GM18505 (cell line): ENCODE measurements around the gene PDAP1.
"Not testable (repeated sequence)": the region's sequence is repeated elsewhere in the genome, so short reads cannot be mapped to it uniquely, and the experiment has no call there.

Source experiments
- ATAC-seq: cut with Tn5 transposase; IDR thresholded peaks from one replicate; pipeline ENCODE4 v1.9.1; 2021; ENCODE audit not compliant: unreplicated experiment
- POLR2A ChIP-seq: IDR thresholded peaks from 4 replicates; pipeline ENCODE4 v1.6.1; 2011; ENCODE audit warnings: borderline replicate concordance; ENCODE audit not compliant: insufficient read depth, insufficient read length; ENCODE audit errors: extremely low read depth

Gene PDAP1

GRCh38 chr7:99383791-99384370 lies 24.5 kb downstream of the PDAP1 start:
- no peak for ATAC-seq
- TF ChIP-seq POLR2A, result peak; percentile 48

DNA sequence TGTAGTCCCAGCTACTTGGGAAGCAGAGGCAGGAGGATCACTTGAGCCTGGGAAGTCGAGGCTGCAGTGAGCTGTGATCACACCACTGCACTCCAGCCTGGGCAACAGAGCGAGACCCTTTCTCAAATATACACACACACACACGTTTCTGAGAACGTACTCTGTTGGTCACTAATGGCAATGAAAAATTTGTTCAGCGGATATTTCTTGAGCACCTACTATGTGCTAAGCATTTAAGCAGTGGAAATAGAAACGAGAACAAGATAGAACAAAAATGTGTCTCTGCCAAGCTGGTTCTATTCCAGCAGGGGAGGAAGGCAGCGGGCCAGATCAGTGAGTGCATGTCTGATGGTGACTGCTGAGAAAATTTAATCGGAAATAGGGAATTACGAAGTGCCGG lies 25.2 kb downstream of the PDAP1 start:
- TF ChIP-seq POLR2A, result no peak
- ATAC-seq, result no peak

DNA sequence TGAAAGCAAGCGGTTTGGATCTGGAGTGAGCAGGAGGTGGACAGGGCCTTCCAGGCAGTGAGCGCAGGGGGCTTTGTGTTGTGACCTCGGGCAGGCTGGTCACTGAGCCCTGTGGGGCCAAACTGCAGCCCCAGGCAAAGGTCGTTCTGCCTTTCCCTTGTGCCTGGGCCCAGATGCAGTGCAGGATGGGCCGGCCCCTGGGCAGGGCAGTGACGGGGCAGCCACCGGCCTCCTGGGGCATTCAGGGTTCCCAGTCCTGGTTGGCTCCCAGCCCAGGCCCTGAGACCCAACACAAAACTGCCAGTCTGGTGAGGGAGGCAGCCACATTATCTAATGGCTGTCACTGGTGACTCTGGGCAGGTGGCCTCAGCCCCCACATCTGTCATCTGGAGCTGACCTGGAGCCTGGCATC lies 26.7 kb downstream of the PDAP1 start:
- TF ChIP-seq POLR2A, result no peak
- no peak for ATAC-seq

DNA sequence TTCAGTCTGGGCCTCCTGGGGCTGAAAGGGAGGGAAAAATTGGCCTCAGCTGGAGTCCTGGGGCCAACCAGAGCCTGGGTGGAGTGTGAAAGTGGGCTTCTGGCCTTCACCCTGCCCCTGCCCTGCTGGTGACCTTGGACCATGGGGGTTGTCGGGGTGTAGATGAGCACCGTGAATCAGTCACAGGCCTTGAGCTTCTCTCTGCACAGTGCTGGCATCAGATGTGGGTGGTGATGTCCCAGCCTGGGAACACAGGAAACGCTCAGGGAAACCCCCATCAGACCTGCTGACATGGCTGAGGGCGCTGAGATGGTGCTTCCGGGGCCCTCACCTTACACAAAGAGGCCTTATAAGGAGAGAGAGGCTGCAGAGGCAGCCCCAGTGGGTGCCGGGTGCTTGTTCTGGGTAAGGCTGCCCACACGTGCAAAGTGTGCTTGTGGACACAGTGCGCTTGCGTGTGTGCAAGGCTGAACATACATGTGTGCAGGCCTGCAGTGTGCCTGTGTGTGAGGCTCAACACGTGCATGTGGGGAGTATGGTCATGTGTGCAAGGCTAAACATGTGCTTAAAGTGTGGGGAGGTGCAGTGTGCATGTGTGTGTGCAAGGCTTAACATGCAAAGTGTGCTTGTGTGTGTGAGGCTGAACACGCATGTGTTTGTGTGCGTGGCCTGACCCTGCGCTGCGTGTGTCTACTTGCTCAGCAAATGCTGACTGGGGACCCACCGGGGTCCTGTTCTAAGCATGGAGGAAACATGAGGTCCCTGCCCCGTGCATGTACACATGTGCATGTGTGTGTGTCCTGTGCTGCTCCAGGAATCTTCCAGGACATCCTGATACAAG lies 27.4 kb downstream of the PDAP1 start:
- ATAC-seq, result peak; percentile 70
- peak; percentile 63 for TF ChIP-seq POLR2A

DNA sequence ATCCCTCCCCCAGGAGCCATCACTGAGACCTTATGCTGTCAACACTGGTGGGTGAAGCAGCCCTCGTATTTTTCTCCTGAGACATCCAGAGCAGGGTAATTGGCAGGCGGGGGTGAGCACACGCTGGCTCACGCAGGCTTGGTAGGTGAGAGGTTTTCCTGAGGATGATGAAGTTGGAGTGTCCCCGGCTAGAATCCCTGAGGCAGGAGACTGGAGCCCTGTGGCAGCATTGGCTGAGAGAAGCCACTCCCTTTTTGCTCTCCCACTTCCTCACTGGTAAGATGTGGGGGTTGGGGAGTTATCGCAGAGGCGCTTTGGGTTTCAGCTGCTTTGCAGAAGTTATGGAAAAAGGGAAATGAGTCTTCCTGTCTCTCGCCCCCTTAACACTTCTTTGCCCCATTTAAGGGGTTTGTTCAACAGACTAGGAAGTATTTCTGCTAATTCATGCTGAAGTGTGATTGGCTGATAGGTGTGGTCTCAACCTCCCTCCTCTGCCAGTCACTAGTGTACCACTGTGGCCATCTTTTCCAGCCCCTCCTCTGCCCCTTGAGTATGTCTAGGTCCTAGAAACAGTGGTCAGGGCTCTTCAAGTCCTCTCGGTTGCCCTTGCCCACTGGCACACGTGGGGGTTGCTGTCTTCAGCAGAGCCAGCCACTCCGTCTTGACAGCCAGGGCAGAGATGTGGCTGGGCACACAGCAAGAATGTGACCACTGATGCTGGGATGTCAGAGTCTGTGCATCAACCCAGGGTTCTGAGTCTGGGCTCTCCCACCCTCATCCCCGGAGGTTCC lies 28.2 kb downstream of the PDAP1 start:
- peak; percentile 36 for ATAC-seq
- TF ChIP-seq POLR2A, result peak; percentile 71

- ATAC-seq, result not testable (repeated sequence)
These were observed 28.7 kb downstream of the PDAP1 start for GRCh38 chr7:99379693-99380031.

GRCh38 chr7:99379043-99379577 lies 29.3 kb downstream of the PDAP1 start:
- ATAC-seq, result no peak
- peak; percentile 61 for TF ChIP-seq POLR2A

- peak; percentile 40 for ATAC-seq
- TF ChIP-seq POLR2A, result peak; percentile 62
These were observed 33.2 kb downstream of the PDAP1 start for GRCh38 chr7:99375070-99375807.

DNA sequence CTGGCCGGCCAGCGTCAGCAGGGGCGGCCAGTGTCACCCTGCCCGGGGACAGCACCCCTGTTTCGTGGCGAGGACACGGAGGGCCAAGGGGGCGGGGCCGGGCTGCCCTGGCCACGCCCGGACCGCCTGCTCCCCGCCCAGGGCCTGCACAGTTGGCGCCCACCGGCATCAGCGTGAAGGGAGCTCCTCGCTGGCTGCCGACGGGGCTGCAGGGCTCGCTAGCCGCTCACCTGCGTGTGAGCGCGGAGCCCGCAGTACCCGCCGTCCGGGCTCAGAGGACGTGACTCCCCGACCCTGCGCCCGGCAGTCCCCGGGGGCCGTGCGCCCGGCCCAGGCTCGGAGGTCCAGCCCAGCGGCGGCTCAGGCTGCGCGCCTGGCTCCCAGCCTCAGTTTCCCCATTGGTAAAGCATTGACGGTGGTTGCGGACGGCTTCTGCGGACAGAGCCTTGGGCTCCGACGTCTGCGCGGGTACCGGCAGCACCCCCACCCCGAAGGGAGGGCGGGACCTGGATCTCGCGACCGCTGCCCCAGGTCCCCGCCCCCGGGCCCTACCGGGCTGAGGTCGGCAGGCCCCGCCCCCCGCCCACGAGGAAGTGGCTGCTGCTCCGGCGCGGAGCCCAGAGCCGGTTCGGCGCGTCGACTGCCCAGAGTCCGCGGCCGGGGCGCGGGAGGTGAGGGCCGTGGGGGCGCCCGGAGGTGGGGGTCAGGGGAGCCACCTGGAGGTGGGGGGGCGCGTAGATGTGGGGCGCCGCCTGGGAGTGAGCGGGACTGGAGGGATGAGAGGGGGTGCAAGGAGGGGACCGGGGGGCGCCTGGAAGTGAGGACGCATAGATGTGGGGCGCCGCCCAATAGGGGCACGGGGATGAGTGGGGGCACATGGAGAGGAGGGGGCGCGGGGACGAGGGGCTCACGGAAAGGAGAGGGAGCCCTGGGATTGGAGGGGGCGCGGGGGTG lies 34.0 kb downstream of the PDAP1 start, which contains the start of gene ARPC1B:
Gene ARPC1B, plus strand, starts transcription at position 620 of the 954 bp plus-strand sequence. CDS start 10,985 bp downstream, outside the sequence.
- ATAC-seq, result peak; percentile 54
- peak; percentile 90 for TF ChIP-seq POLR2A

DNA sequence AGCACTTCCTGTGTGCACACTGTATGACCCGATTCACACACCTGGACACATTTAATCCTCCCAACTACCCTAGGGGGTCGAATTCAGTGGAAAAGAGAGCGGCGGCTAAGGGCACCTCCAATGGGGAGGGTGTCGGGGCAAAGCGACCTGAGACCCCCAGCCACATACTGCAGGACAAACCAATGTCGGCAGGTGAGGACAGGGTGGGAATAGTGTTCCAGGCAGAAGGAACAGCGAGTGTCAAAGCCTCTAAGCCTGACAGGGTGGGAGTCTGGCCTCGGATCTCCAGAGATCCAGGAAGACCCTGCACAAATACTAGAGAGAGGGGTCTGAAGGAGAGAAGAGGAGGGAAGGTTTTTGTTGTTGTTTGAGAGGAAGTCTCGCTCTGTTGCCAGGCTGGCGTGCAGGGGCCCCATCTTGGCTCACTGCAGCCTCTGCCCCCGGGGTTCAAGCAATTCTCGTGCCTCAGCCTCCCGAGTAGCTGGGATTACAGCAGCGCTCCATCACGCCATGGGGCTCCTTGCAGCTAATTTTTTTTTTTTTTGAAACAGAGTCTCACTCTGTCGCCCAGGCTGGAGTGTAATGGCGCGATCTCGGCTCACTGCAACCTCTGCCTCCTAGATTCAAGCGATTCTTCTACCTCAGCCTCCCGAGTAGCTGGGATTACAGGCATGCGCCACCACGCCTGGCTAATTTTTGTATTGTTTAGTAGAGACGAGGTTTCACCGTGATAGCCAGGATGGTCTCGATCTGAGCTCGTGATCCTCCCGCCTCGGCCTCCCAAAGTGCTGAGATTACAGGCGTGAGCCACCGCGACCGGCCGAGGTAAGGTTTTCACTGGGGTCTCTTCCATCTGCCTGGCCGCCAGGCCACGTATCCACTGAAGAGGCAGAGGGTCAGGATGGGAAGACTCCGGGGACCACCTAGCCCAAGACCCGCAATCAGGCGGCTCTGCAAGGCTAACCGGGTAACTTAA lies 35.0 kb downstream of the PDAP1 start:
- no peak for ATAC-seq

DNA sequence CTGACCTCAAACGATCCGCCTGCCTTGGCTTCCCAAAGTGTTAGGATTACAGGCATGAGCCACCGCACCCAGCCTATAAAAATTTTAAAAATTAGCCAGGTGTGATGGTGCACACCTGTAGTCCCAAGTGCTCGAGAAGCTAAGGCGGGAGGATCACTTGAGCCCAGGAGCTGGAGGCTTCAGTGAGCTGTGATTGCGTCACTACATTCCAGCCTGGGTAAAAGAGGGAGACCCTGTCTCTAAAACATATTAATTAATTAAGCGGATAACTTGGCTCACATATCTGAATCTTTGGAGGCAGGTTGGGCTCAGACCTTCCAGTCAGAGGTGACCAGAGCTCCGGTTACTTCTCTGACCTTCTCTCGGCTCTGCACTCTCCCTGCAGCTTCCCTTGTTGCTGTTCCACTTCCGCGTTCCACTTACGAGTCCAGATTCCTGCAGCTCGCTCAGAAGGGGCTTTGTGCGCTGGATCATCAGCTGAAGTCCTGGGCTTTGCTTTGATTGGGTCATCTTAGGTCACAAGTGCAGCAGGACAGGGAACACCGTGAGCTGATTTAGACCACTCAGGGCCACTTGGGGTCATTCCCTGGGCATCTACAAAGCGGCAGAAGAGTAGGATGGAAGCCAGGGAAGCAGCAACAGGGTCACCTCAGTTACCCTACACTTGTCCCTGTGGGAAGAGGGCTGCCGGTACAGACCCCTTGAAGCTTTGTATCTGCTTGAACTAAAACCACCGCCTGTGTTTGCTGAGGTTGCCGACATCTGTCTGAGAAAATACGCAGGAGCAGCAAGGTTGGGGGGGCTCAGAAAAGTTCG lies 35.9 kb downstream of the PDAP1 start:
- no peak for TF ChIP-seq POLR2A
- ATAC-seq, result no peak

More for the DNA sequence above, 35.0 kb downstream of the PDAP1 start:
- no peak for TF ChIP-seq POLR2A
